ENCODE data around the gene SFMBT2. TPM values are rescaled to one million over a fixed set of nuclear protein-coding genes. Genes with fewer than 3 reads are reported as not detected.

The SFMBT2 gene
- polyA plus RNA-seq, 1 donor, result 3.5 TPM

- Histone ChIP-seq H3K27ac (ENCODE audit: low read length) (no peak overlapping the region), H3K4me1 (ENCODE audit: control insufficient read depth, insufficient read depth, low read length) (no peaks in the 10 kb centered on the region), H3K27me3 (ENCODE audit: control insufficient read depth, insufficient read depth, low read length) (peaks cover 3% of the 10 kb centered on the region), H3K4me3 (ENCODE audit: low read length) (no peak overlapping the region), H3K9me3 (ENCODE audit: control insufficient read depth, low read depth, low read length) (no peaks in the 10 kb centered on the region), H3K36me3 (ENCODE audit: control insufficient read depth, insufficient read depth, low read length) (no peaks in the 10 kb centered on the region)
- WGBS (ENCODE audit: insufficient coverage, low lambda C conversion rate), result no CpG with 5 or more reads among the region's 7 CpGs
- no peak for DNase-seq
Observed at GRCh38 chr10:7439696-7440095, 28.9 kb upstream of the SFMBT2 start.

GRCh38 chr10:7438196-7438986 lies 27.6 kb upstream of the SFMBT2 start:
- Histone ChIP-seq H3K9me3 (ENCODE audit: control insufficient read depth, low read depth, low read length) (no peaks in the 10 kb centered on the region), H3K27ac (ENCODE audit: low read length) (no peak overlapping the region), H3K36me3 (ENCODE audit: control insufficient read depth, insufficient read depth, low read length) (no peaks in the 10 kb centered on the region), H3K4me3 (ENCODE audit: low read length) (no peak overlapping the region), H3K27me3 (ENCODE audit: control insufficient read depth, insufficient read depth, low read length) (no peaks in the 10 kb centered on the region), H3K4me1 (ENCODE audit: control insufficient read depth, insufficient read depth, low read length) (no peaks in the 10 kb centered on the region)
- 52% methylated on average over 5 of the region's 19 CpGs for WGBS (ENCODE audit: insufficient coverage, low lambda C conversion rate)
- DNase-seq, result no peak

- H3K4me3 ChIP-seq (ENCODE audit: low read length), result no peak overlapping the region
- H3K27me3 ChIP-seq (ENCODE audit: control insufficient read depth, insufficient read depth, low read length), result no peaks in the 10 kb centered on the region
- no peaks in the 10 kb centered on the region for H3K4me1 ChIP-seq (ENCODE audit: control insufficient read depth, insufficient read depth, low read length)
- no peak overlapping the region for H3K27ac ChIP-seq (ENCODE audit: low read length)
- no peaks in the 10 kb centered on the region for H3K36me3 ChIP-seq (ENCODE audit: control insufficient read depth, insufficient read depth, low read length)
- H3K9me3 ChIP-seq (ENCODE audit: control insufficient read depth, low read depth, low read length), result no peaks in the 10 kb centered on the region
- WGBS (ENCODE audit: insufficient coverage, low lambda C conversion rate), result 100% methylated on average over 1 of the region's 3 CpGs
- no peak for DNase-seq
Observed at GRCh38 chr10:7436490-7437100, 25.8 kb upstream of the SFMBT2 start.

GRCh38 chr10:7435674-7436073 lies 24.8 kb upstream of the SFMBT2 start:
- H3K27me3 ChIP-seq (ENCODE audit: control insufficient read depth, insufficient read depth, low read length), result no peaks in the 10 kb centered on the region
- no peaks in the 10 kb centered on the region for H3K9me3 ChIP-seq (ENCODE audit: control insufficient read depth, low read depth, low read length)
- DNase-seq, result no peak

GRCh38 chr10:7434378-7434777 lies 23.5 kb upstream of the SFMBT2 start:
- Histone ChIP-seq H3K9me3 (ENCODE audit: control insufficient read depth, low read depth, low read length) (no peaks in the 10 kb centered on the region), H3K4me1 (ENCODE audit: control insufficient read depth, insufficient read depth, low read length) (no peaks in the 10 kb centered on the region), H3K4me3 (ENCODE audit: low read length) (no peak overlapping the region), H3K27ac (ENCODE audit: low read length) (no peak overlapping the region), H3K27me3 (ENCODE audit: control insufficient read depth, insufficient read depth, low read length) (no peaks in the 10 kb centered on the region), H3K36me3 (ENCODE audit: control insufficient read depth, insufficient read depth, low read length) (no peaks in the 10 kb centered on the region)
- DNase-seq, result no peak
- WGBS (ENCODE audit: insufficient coverage, low lambda C conversion rate), result 83% methylated on average over 1 of the region's 5 CpGs

More at GRCh38 chr10:7435674-7436073, 24.8 kb upstream of the SFMBT2 start:
- H3K27ac ChIP-seq (ENCODE audit: low read length), result no peak overlapping the region
- WGBS (ENCODE audit: insufficient coverage, low lambda C conversion rate), result 100% methylated on average over 1 of the region's 2 CpGs
- H3K36me3 ChIP-seq (ENCODE audit: control insufficient read depth, insufficient read depth, low read length), result no peaks in the 10 kb centered on the region
- no peak overlapping the region for H3K4me3 ChIP-seq (ENCODE audit: low read length)
- no peaks in the 10 kb centered on the region for H3K4me1 ChIP-seq (ENCODE audit: control insufficient read depth, insufficient read depth, low read length)

GRCh38 chr10:7433861-7434260 lies 23.0 kb upstream of the SFMBT2 start:
- no peak overlapping the region for H3K4me3 ChIP-seq (ENCODE audit: low read length)
- no peak for DNase-seq
- no peaks in the 10 kb centered on the region for H3K27me3 ChIP-seq (ENCODE audit: control insufficient read depth, insufficient read depth, low read length)
- H3K9me3 ChIP-seq (ENCODE audit: control insufficient read depth, low read depth, low read length), result no peaks in the 10 kb centered on the region
- H3K27ac ChIP-seq (ENCODE audit: low read length), result no peak overlapping the region
- whole genome bisulfite sequencing (ENCODE audit: insufficient coverage, low lambda C conversion rate), result 100% methylated on average over 1 of the region's 8 CpGs
- no peaks in the 10 kb centered on the region for H3K36me3 ChIP-seq (ENCODE audit: control insufficient read depth, insufficient read depth, low read length)
- no peaks in the 10 kb centered on the region for H3K4me1 ChIP-seq (ENCODE audit: control insufficient read depth, insufficient read depth, low read length)

- H3K36me3 ChIP-seq (ENCODE audit: control insufficient read depth, insufficient read depth, low read length), result no peaks in the 10 kb centered on the region
- DNase-seq, result peak in 1 of 2 donors; percentile 23
- 37% methylated on average over 4 of the region's 19 CpGs for WGBS (ENCODE audit: insufficient coverage, low lambda C conversion rate)
- no peak overlapping the region for H3K27ac ChIP-seq (ENCODE audit: low read length)
- H3K4me1 ChIP-seq (ENCODE audit: control insufficient read depth, insufficient read depth, low read length), result no peaks in the 10 kb centered on the region
- no peaks in the 10 kb centered on the region for H3K27me3 ChIP-seq (ENCODE audit: control insufficient read depth, insufficient read depth, low read length)
- H3K9me3 ChIP-seq (ENCODE audit: control insufficient read depth, low read depth, low read length), result no peaks in the 10 kb centered on the region
- no peak overlapping the region for H3K4me3 ChIP-seq (ENCODE audit: low read length)
Observed at GRCh38 chr10:7432884-7433726, 22.3 kb upstream of the SFMBT2 start.

GRCh38 chr10:7428673-7429350 lies 18.0 kb upstream of the SFMBT2 start:
- no peaks in the 10 kb centered on the region for H3K36me3 ChIP-seq (ENCODE audit: control insufficient read depth, insufficient read depth, low read length)
- no peaks in the 10 kb centered on the region for H3K27me3 ChIP-seq (ENCODE audit: control insufficient read depth, insufficient read depth, low read length)
- no peak for DNase-seq
- WGBS (ENCODE audit: insufficient coverage, low lambda C conversion rate), result no CpG with 5 or more reads among the region's 5 CpGs
- H3K9me3 ChIP-seq (ENCODE audit: control insufficient read depth, low read depth, low read length), result no peaks in the 10 kb centered on the region
- H3K4me3 ChIP-seq (ENCODE audit: low read length), result no peak overlapping the region
- H3K27ac ChIP-seq (ENCODE audit: low read length), result no peak overlapping the region
- H3K4me1 ChIP-seq (ENCODE audit: control insufficient read depth, insufficient read depth, low read length), result no peaks in the 10 kb centered on the region

- Histone ChIP-seq H3K4me1 (ENCODE audit: control insufficient read depth, insufficient read depth, low read length) (no peaks in the 10 kb centered on the region), H3K9me3 (ENCODE audit: control insufficient read depth, low read depth, low read length) (no peaks in the 10 kb centered on the region), H3K4me3 (ENCODE audit: low read length) (no peak overlapping the region), H3K27me3 (ENCODE audit: control insufficient read depth, insufficient read depth, low read length) (peaks cover 5% of the 10 kb centered on the region), H3K36me3 (ENCODE audit: control insufficient read depth, insufficient read depth, low read length) (no peaks in the 10 kb centered on the region), H3K27ac (ENCODE audit: low read length) (no peak overlapping the region)
- DNase-seq, result no peak
- 83% methylated on average over 1 of the region's 4 CpGs for WGBS (ENCODE audit: insufficient coverage, low lambda C conversion rate)
Observed at GRCh38 chr10:7426349-7426748, 15.5 kb upstream of the SFMBT2 start.

GRCh38 chr10:7425691-7426090 lies 14.9 kb upstream of the SFMBT2 start:
- Histone ChIP-seq H3K9me3 (ENCODE audit: control insufficient read depth, low read depth, low read length) (no peaks in the 10 kb centered on the region), H3K27me3 (ENCODE audit: control insufficient read depth, insufficient read depth, low read length) (peaks cover 5% of the 10 kb centered on the region), H3K4me3 (ENCODE audit: low read length) (no peak overlapping the region), H3K27ac (ENCODE audit: low read length) (no peak overlapping the region), H3K36me3 (ENCODE audit: control insufficient read depth, insufficient read depth, low read length) (no peaks in the 10 kb centered on the region), H3K4me1 (ENCODE audit: control insufficient read depth, insufficient read depth, low read length) (no peaks in the 10 kb centered on the region)
- WGBS (ENCODE audit: insufficient coverage, low lambda C conversion rate), result no CpG with 5 or more reads among the region's 5 CpGs
- DNase-seq, result no peak
